CD14-positive monocyte (primary cell): Measurements from ENCODE around the gene GSE1. TPM values are rescaled to one million over a fixed set of nuclear protein-coding genes. Genes with fewer than 3 reads are reported as not detected.
A peak's percentile ranks its signal among the peaks of the same experiment; 100 is the strongest.

ENCODE experiments used
- DNase-seq, 3 donors: peaks; one replicate each; pipeline ENCODE4 v3.0.0-alpha.2; 2011 to 2022
- H2AFZ ChIP-seq: 2 replicates; pipeline ENCODE4 v1.6.0; 2012; ENCODE audit warnings: mild to moderate bottlenecking, low read depth, low read length, inconsistent platforms; ENCODE audit not compliant: insufficient read depth, poor library complexity, severe bottlenecking
- H3K27ac ChIP-seq, 2 donors: 1 replicate in 1 of 2; 2 replicates in 1 of 2; pipeline ENCODE4 v1.5.1; 2012 to 2013; ENCODE audit warnings: low read length in 2 of 2, control low read depth in 1 of 2, inconsistent platforms in 1 of 2, low read depth in 1 of 2, mild to moderate bottlenecking in 1 of 2
- H3K27me3 ChIP-seq, 2 donors: one replicate each; pipeline versions ENCODE4 v1.6.0 to v1.6.1; 2011 to 2013; ENCODE audit warnings: low read length in 2 of 2; ENCODE audit not compliant: control insufficient read depth in 2 of 2, insufficient read depth in 2 of 2
- H3K36me3 ChIP-seq, 2 donors: replicated peaks in 1 of 2; 1 replicate in 1 of 2; 2 replicates in 1 of 2; pipeline versions ENCODE4 v1.5.1 to v1.6.1; 2012 to 2013; ENCODE audit warnings: low read length in 2 of 2, control low read depth in 1 of 2, inconsistent platforms in 1 of 2, mild to moderate bottlenecking in 1 of 2; ENCODE audit not compliant: insufficient read depth in 2 of 2, control insufficient read depth in 1 of 2
- H3K4me1 ChIP-seq, 2 donors: 1 replicate in 1 of 2; 2 replicates in 1 of 2; pipeline versions ENCODE4 v1.5.1 to v1.6.1; 2012 to 2013; ENCODE audit warnings: low read length in 2 of 2, control low read depth in 1 of 2, inconsistent platforms in 1 of 2, mild to moderate bottlenecking in 1 of 2, moderate library complexity in 1 of 2; ENCODE audit not compliant: insufficient read depth in 2 of 2, control insufficient read depth in 1 of 2
- H3K4me2 ChIP-seq: replicated peaks from 2 replicates; pipeline ENCODE3; 2012; ENCODE audit warnings: low read length, moderate library complexity, mild to moderate bottlenecking; ENCODE audit not compliant: poor library complexity, severe bottlenecking; ENCODE audit errors: extremely low read depth
- H3K4me3 ChIP-seq, 3 experiments: fragments of 200-600 bp in 1 of 3; sonication (generic) in 1 of 3; replicated peaks in 1 of 3; 1 replicate in 2 of 3; 2 replicates in 1 of 3; pipeline ENCODE4 v1.5.1; 2011 to 2013; ENCODE audit warnings: low read length in 3 of 3, mild to moderate bottlenecking in 3 of 3, control low read depth in 2 of 3, low read depth in 2 of 3, inconsistent platforms in 1 of 3, moderate library complexity in 1 of 3
- H3K79me2 ChIP-seq: 2 replicates; pipeline ENCODE4 v1.6.0; 2012; ENCODE audit warnings: mild to moderate bottlenecking, control low read depth, inconsistent platforms, low read length, moderate library complexity; ENCODE audit not compliant: insufficient read depth
- H3K9ac ChIP-seq: 2 replicates; pipeline ENCODE4 v1.6.0; 2017; ENCODE audit warnings: low read length, mild to moderate bottlenecking; ENCODE audit not compliant: insufficient read depth, poor library complexity, severe bottlenecking
- H3K9me3 ChIP-seq, 2 donors: replicated peaks in 1 of 2; 1 replicate in 1 of 2; 2 replicates in 1 of 2; pipeline versions ENCODE4 v1.5.1 to v1.6.1; 2012 to 2013; ENCODE audit warnings: low read length in 2 of 2, control low read depth in 1 of 2; ENCODE audit not compliant: control insufficient read depth in 1 of 2, insufficient read depth in 1 of 2
- H4K20me1 ChIP-seq: 2 replicates; pipeline ENCODE4 v1.6.0; 2012; ENCODE audit warnings: mild to moderate bottlenecking, low read length, control low read depth, moderate library complexity; ENCODE audit not compliant: insufficient read depth
- H3K27ac Mint-ChIP-seq, 7 donors: one replicate each; pipeline ENCODE4 v1.8.0; 2020; ENCODE audit warnings: mild to moderate bottlenecking in 7 of 7, mixed read lengths in 7 of 7, moderate library complexity in 6 of 7, inconsistent platforms in 2 of 7
- H3K27me3 Mint-ChIP-seq, 3 donors: one replicate each; pipeline ENCODE4 v1.8.0; 2021 to 2022; ENCODE audit warnings: low read depth in 3 of 3, mild to moderate bottlenecking in 3 of 3, mixed read lengths in 3 of 3, moderate library complexity in 3 of 3, inconsistent platforms in 1 of 3
- H3K36me3 Mint-ChIP-seq, 2 donors: one replicate each; pipeline ENCODE4 v1.8.0; 2020; ENCODE audit warnings: mixed read lengths in 2 of 2, inconsistent platforms in 1 of 2, mild to moderate bottlenecking in 1 of 2
- H3K4me1 Mint-ChIP-seq: one replicate; pipeline ENCODE4 v1.8.0; 2020; ENCODE audit warnings: mild to moderate bottlenecking, mixed read lengths
- H3K4me3 Mint-ChIP-seq, 2 donors: one replicate each; pipeline ENCODE4 v1.8.0; 2020; ENCODE audit warnings: mild to moderate bottlenecking in 2 of 2, mixed read lengths in 2 of 2, moderate library complexity in 1 of 2
- H3K9me3 Mint-ChIP-seq, 7 donors: one replicate each; pipeline ENCODE4 v1.8.0; 2020 to 2022; ENCODE audit warnings: mixed read lengths in 7 of 7, mild to moderate bottlenecking in 6 of 7, moderate library complexity in 6 of 7, inconsistent platforms in 2 of 7
- WGBS: methylation state at CpG from one replicate; pipeline ENCODE4 v1.1.5; 2013; ENCODE audit warnings: missing lambda C conversion rate; ENCODE audit not compliant: insufficient coverage; 5-methylcytosine and 5-hydroxymethylcytosine counted together
- intact Hi-C, 2 donors: fragments of 100-400 bp; cut with micrococcal nuclease; formaldehyde crosslinking; loops; one replicate each; pipeline versions ENCODE4 v1.15.0 to v1.15.1; 2023
- polyA plus RNA-seq, 3 donors: library from polyadenylated mRNA; depleted of rRNA in 1 of 3; unstranded in 2 of 3; stranded (reverse) in 1 of 3; fragments of 300-500 nt in 2 of 3; fragments of >200 nt in 1 of 3; fragmentation: Illumina TruSeq in 2 of 3; gene quantifications; 1 replicate in 2 of 3; 2 replicates in 1 of 3; pipeline ENCODE4 v1.2.3, GENCODE V29; 2012 to 2021
- TF ChIP-seq, protein P1 (sequence below): fragments of 200-600 bp; IDR thresholded peaks from one replicate; pipeline ENCODE4 v1.8.0; 2022; ENCODE audit warnings: antibody characterized with exemption, mild to moderate bottlenecking

Gene GSE1
- polyA plus RNA-seq, 3 donors: 0.67 to 38.9 (median 0.86) TPM

DNA sequence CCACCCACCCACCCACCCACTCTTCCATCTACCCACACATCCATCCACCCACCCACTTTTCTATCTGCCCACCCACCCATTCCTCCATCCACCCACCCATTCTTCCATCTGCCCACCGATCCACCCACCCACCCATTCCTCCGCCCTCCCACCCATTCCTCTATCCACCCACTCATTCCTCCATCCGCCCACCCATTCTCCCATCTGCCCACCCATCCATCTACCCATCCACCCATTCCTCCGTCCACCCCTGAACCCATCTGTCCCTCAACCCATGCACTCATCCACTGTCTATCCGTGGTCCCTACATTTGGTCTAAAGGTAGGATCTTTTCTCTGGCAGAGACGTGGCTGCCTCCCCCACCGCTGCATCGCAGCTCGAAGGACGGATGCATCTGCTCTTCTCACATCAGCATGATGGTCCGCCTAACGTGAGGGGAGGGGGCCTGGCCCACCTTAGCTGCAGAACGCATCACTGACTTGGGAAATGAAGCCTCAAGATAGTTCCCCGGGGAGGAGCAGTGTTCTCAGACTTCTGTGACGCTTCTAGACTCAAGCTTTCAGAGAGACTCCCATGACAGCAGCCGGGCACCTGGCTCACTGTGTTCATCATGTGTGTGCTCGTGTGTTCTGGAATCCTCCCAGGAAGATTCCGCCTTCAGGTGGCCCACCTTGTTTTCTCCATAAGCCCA lies 17.2 kb upstream of the GSE1 start:
- H3K9me3 Mint-ChIP-seq: peaks cover 0 to 2% (median 0%) of the 10 kb centered on the region in 7 donors
- Histone ChIP-seq H3K36me3 (peaks cover 6 to 24% of the 10 kb centered on the region in 2 donors), H2AFZ (no peak overlapping the region), H3K9me3 (no peaks in the 10 kb centered on the region), H3K27ac (no peak overlapping the region), H3K9ac (no peak overlapping the region), H3K79me2 (peaks cover 50% of the 10 kb centered on the region), H4K20me1 (peaks cover 96% of the 10 kb centered on the region), H3K27me3 (no peaks in the 10 kb centered on the region), H3K4me3 (no peak overlapping the region), H3K4me2 (no peak overlapping the region), H3K4me1 (no peaks in the 10 kb centered on the region)
- TF ChIP-seq, protein P1, sequence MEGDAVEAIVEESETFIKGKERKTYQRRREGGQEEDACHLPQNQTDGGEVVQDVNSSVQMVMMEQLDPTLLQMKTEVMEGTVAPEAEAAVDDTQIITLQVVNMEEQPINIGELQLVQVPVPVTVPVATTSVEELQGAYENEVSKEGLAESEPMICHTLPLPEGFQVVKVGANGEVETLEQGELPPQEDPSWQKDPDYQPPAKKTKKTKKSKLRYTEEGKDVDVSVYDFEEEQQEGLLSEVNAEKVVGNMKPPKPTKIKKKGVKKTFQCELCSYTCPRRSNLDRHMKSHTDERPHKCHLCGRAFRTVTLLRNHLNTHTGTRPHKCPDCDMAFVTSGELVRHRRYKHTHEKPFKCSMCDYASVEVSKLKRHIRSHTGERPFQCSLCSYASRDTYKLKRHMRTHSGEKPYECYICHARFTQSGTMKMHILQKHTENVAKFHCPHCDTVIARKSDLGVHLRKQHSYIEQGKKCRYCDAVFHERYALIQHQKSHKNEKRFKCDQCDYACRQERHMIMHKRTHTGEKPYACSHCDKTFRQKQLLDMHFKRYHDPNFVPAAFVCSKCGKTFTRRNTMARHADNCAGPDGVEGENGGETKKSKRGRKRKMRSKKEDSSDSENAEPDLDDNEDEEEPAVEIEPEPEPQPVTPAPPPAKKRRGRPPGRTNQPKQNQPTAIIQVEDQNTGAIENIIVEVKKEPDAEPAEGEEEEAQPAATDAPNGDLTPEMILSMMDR: no peak
- intact Hi-C loops: no loop called here
- H3K4me1 Mint-ChIP-seq: peaks cover 12% of the 10 kb centered on the region
- 94% methylated on average over 15 of the region's 18 CpGs for WGBS
- peaks cover 19 to 41% of the 10 kb centered on the region in 2 donors for H3K36me3 Mint-ChIP-seq
- no peak overlapping the region for H3K27ac Mint-ChIP-seq
- H3K27me3 Mint-ChIP-seq: peaks cover 0 to 2% (median 0%) of the 10 kb centered on the region in 3 donors
- no peak overlapping the region for H3K4me3 Mint-ChIP-seq
- no peak for DNase-seq

DNA sequence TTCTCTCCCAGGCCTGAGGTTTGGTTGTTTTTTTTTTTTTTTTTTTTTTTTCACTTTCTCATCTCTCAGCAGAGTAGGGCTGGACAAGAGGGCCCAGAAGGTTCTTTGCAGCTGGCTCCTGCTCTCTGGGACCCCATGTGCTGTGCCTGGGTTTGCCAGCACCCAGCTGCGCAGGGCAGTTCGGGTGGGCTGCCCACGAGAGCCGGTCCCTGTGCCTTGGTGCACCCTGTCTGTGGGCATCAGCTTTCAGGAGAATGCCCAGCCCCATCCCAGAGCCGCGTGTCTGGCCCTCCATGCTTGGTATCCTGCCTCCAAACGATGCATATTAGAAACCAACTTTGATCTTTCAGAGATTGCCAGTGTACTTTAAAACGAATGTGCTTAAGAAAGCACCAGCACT lies 15.0 kb upstream of the GSE1 start:
- TF ChIP-seq, protein P1: no peak
- Mint-ChIP-seq H3K4me3 (no peak overlapping the region), H3K36me3 (peaks cover 21 to 42% of the 10 kb centered on the region in 2 donors), H3K27ac (peak overlapping the region in 1 of 7 donors; percentile 32), H3K4me1 (peaks cover 12% of the 10 kb centered on the region), H3K9me3 (peaks cover 0 to 2% (median 0%) of the 10 kb centered on the region in 7 donors), H3K27me3 (peaks cover 0 to 2% (median 1%) of the 10 kb centered on the region in 3 donors)
- DNase-seq: no peak
- intact Hi-C loops: no loop called here
- H3K79me2 ChIP-seq: peaks cover 50% of the 10 kb centered on the region
- H3K36me3 ChIP-seq: peaks cover 6 to 24% of the 10 kb centered on the region in 2 donors
- H3K27me3 ChIP-seq: no peaks in the 10 kb centered on the region
- no peak overlapping the region for H3K9ac ChIP-seq
- no peaks in the 10 kb centered on the region for H3K9me3 ChIP-seq
- 99% methylated on average over 8 of the region's 8 CpGs for WGBS
- H3K4me2 ChIP-seq: no peak overlapping the region
- peaks cover 9% of the 10 kb centered on the region in 2 donors for H3K4me1 ChIP-seq
- H2AFZ ChIP-seq: no peak overlapping the region
- H4K20me1 ChIP-seq: peaks cover 96% of the 10 kb centered on the region
- H3K27ac ChIP-seq: no peak overlapping the region
- no peak overlapping the region for H3K4me3 ChIP-seq
